SK-N-SH treated with all-trans-retinoic acid at 6 μM for 48 hours (cell line): ENCODE results near the gene NIPBL.
"Not testable (repeated sequence)": the region's sequence is repeated elsewhere in the genome, so short reads cannot be mapped to it uniquely, and the experiment has no call there.

Experiments
- BACH2 ChIP-seq: fragments of 250-450 bp; sonication (Bioruptor Pico); IDR thresholded peaks from 2 replicates; pipeline ENCODE4 v1.9.0; 2021; ENCODE audit warnings: mild to moderate bottlenecking, borderline replicate concordance
- ESRRG ChIP-seq: fragments of 250-450 bp; sonication (Bioruptor Pico); IDR thresholded peaks from 2 replicates; pipeline ENCODE4 v1.6.1; 2021; ENCODE audit warnings: mild to moderate bottlenecking
- SNAI2 ChIP-seq: fragments of 250-450 bp; sonication (Bioruptor Pico); IDR thresholded peaks from 2 replicates; pipeline ENCODE4 v1.5.0; 2020; ENCODE audit warnings: mild to moderate bottlenecking, moderate library complexity
- ZFP30 ChIP-seq: fragments of 450-650 bp; formaldehyde crosslinking; IDR thresholded peaks from 2 replicates; pipeline ENCODE4 v1.5.0; 2022; ENCODE audit warnings: mild to moderate bottlenecking, moderate library complexity
- TF ChIP-seq, protein P1 (sequence below): fragments of 250-450 bp; sonication (Bioruptor Pico); IDR thresholded peaks from 2 replicates; pipeline ENCODE4 v1.5.1; 2021; ENCODE audit warnings: mild to moderate bottlenecking, moderate library complexity

GRCh38 chr5:37086026-37086425, 209.5 kb downstream of the NIPBL start:
- TF ChIP-seq, protein P1, sequence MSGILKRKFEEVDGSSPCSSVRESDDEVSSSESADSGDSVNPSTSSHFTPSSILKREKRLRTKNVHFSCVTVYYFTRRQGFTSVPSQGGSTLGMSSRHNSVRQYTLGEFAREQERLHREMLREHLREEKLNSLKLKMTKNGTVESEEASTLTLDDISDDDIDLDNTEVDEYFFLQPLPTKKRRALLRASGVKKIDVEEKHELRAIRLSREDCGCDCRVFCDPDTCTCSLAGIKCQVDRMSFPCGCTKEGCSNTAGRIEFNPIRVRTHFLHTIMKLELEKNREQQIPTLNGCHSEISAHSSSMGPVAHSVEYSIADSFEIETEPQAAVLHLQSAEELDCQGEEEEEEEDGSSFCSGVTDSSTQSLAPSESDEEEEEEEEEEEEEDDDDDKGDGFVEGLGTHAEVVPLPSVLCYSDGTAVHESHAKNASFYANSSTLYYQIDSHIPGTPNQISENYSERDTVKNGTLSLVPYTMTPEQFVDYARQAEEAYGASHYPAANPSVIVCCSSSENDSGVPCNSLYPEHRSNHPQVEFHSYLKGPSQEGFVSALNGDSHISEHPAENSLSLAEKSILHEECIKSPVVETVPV (CRISPR knock-in tag) = not testable (repeated sequence)
- not testable (repeated sequence) for TF ChIP-seq SNAI2 (CRISPR knock-in tag); BACH2; ESRRG (CRISPR knock-in tag); ZFP30 (CRISPR knock-in tag)
